ENCODE results near the gene CHIC1. TPM values are rescaled to one million over a fixed set of nuclear protein-coding genes. Genes with fewer than 3 reads are reported as not detected.
"Not testable (repeated sequence)": the region's sequence is repeated elsewhere in the genome, so short reads cannot be mapped to it uniquely, and the experiment has no call there.

CHIC1 gene
- total RNA-seq (6.1 and 7.5 TPM in 2 replicates), polyA plus RNA-seq (2.4 and 3.0 TPM in 2 replicates), polyA minus RNA-seq (5.5 and 6.6 TPM in 2 replicates), Bru-seq, nascent RNA (percentile 65 among the genes with signal in this experiment), BruChase-seq, experiment 1, labeled RNA remaining after a 6-hour chase (percentile 57 among the genes with signal in this experiment), BruChase-seq, experiment 2, labeled RNA remaining after a 2-hour chase (percentile 78 among the genes with signal in this experiment)
- polyA plus RNA-seq (2011; cell fraction: cytosol; rRNA removed) = 2.7 and 2.9 TPM in 2 replicates
- 8.1 and 11.0 TPM in 2 replicates for polyA plus RNA-seq (2011; cell fraction: nucleus; rRNA removed)
- 4.8 and 6.0 TPM in 2 replicates for polyA plus RNA-seq (2012)
- polyA minus RNA-seq (2011; cell fraction: cytosol; rRNA and poly(A)+ RNA removed) = 5.1 TPM
- polyA minus RNA-seq (2011; cell fraction: nucleus; rRNA and poly(A)+ RNA removed) = 10.7 and 13.8 TPM in 2 replicates
- long read RNA-seq, full-length matches to known transcripts = 1 of 1 reads
- long read RNA-seq, partial matches to known transcripts = 0 of 1 reads
- long read RNA-seq, other reads (novel, unspliced or antisense) = 0 of 1 reads

GRCh38 chrX:73562984-73563737 lies at the start of gene CHIC1:
Gene CHIC1 (plus strand): TSS chrX:73563197. CDS start chrX:73563285, 88 bp downstream.
- Histone ChIP-seq H3K4me1 (ENCODE audit: control insufficient read depth, extremely low read depth, insufficient read depth, low read length) (peaks cover 13% of the 10 kb centered on the region), H3K36me3 (ENCODE audit: control insufficient read depth in 2 of 2, extremely low read depth in 1 of 2, insufficient read depth in 2 of 2, low read length in 2 of 2) (no peaks in the 10 kb centered on the region), H3K4me2 (ENCODE audit: insufficient read depth, low read length) (peak within 1 kb of the TSS; percentile 97), H4K20me1 (replicated peaks; ENCODE audit: control insufficient read depth, extremely low read depth, insufficient read depth, low read length) (no peaks in the 10 kb centered on the region), H3K9me1 (replicated peaks; ENCODE audit: control insufficient read depth, extremely low read depth, insufficient read depth, low read length) (no peaks in the 10 kb centered on the region), H3K27me3 (ENCODE audit: control insufficient read depth in 2 of 2, insufficient read depth in 2 of 2, low read length in 2 of 2) (no peaks in the 10 kb centered on the region), H3K9me3 (replicated peaks; ENCODE audit: control insufficient read depth, insufficient read depth, low read length) (no peaks in the 10 kb centered on the region), H3K9ac (replicated peaks; ENCODE audit: extremely low read depth, insufficient read depth, low read length) (peak within 1 kb of the TSS; percentile 88), H2AFZ (ENCODE audit: low read depth, low read length) (peak within 1 kb of the TSS; percentile 98), H3K4me3 (replicated peaks in 1 of 3; ENCODE audit: insufficient read depth in 1 of 3, low read depth in 1 of 3, low read length in 3 of 3) (peak within 1 kb of the TSS; percentile 87 to 93 (median 91)), H3K79me2 (ENCODE audit: control insufficient read depth, insufficient read depth, low read length) (no peaks in the 10 kb centered on the region), H3K27ac (ENCODE audit: insufficient read depth, low read depth, low read length) (peak within 1 kb of the TSS; percentile 71)
- ChIA-PET POLR2A (no interaction called here), CTCF (no interaction called here)
- intact Hi-C loops (cut with micrococcal nuclease) = loop anchor here (1.0 kb wide), 1 partner anchor 14 kb away; no protein-coding TSS in a partner anchor
- no TSS peak for BruUV-seq (replicated peaks)
- TF ChIP-seq, protein P1, sequence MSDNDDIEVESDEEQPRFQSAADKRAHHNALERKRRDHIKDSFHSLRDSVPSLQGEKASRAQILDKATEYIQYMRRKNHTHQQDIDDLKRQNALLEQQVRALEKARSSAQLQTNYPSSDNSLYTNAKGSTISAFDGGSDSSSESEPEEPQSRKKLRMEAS (IDR thresholded peaks at IDR 0.05; ENCODE audit: insufficient read depth, insufficient read length) = peak; percentile 56
- no peak for TF ChIP-seq CTCF (IDR thresholded peaks at IDR 0.05; ENCODE audit: extremely low read depth in 1 of 2, insufficient read depth in 1 of 2, low read depth in 1 of 2, low read length in 2 of 2)
- TF ChIP-seq FOS (IDR thresholded peaks at IDR 0.05; ENCODE audit: borderline replicate concordance, insufficient read depth, low read length) = no peak
- peak; percentile 65 for DNase-seq (ENCODE audit: low read depth, low spot score)
- dilution Hi-C loops (cut with MboI; ENCODE audit: extremely low pct_ligation_motif_present, low sequenced_read_pairs) = no loop called here
- peak; percentile 88 for FAIRE-seq

- intact Hi-C loops (cut with micrococcal nuclease); H3K27me3 ChIP-seq (ENCODE audit: control insufficient read depth in 2 of 2, insufficient read depth in 2 of 2, low read length in 2 of 2); DNase-seq (ENCODE audit: low read depth, low spot score); H3K4me1 ChIP-seq (ENCODE audit: control insufficient read depth, extremely low read depth, insufficient read depth, low read length); H3K4me2 ChIP-seq (ENCODE audit: insufficient read depth, low read length); H3K79me2 ChIP-seq (ENCODE audit: control insufficient read depth, insufficient read depth, low read length); H4K20me1 ChIP-seq (replicated peaks; ENCODE audit: control insufficient read depth, extremely low read depth, insufficient read depth, low read length); POLR2A ChIA-PET; H3K27ac ChIP-seq (ENCODE audit: insufficient read depth, low read depth, low read length); BruUV-seq (replicated peaks); H3K36me3 ChIP-seq (ENCODE audit: control insufficient read depth in 2 of 2, extremely low read depth in 1 of 2, insufficient read depth in 2 of 2, low read length in 2 of 2); H3K9me1 ChIP-seq (replicated peaks; ENCODE audit: control insufficient read depth, extremely low read depth, insufficient read depth, low read length); H3K9ac ChIP-seq (replicated peaks; ENCODE audit: extremely low read depth, insufficient read depth, low read length); dilution Hi-C loops (cut with MboI; ENCODE audit: extremely low pct_ligation_motif_present, low sequenced_read_pairs); CTCF ChIA-PET; H3K4me3 ChIP-seq (replicated peaks in 1 of 3; ENCODE audit: insufficient read depth in 1 of 3, low read depth in 1 of 3, low read length in 3 of 3); FAIRE-seq; H2AFZ ChIP-seq (ENCODE audit: low read depth, low read length); H3K9me3 ChIP-seq (replicated peaks; ENCODE audit: control insufficient read depth, insufficient read depth, low read length): not testable (repeated sequence)
Observed at GRCh38 chrX:73522823-73523222, 40.2 kb upstream of the CHIC1 start.

All from endothelial cell of umbilical vein (primary cell).